Activated naive CD4-positive, alpha-beta T cell (primary cell): ENCODE measurements around the gene CASTOR1.

Source experiments
- DNase-seq, 4 experiments: peaks; one replicate each; lab custom pipeline; 2025; lab: John Stamatoyannopoulos, UW

The CASTOR1 gene

GRCh38 chr22:30244641-30245040 lies 44.7 kb downstream of the CASTOR1 start:
- DNase-seq = no peak

- DNase-seq = no peak
Observed at GRCh38 chr22:30244066-30244465, 45.2 kb downstream of the CASTOR1 start.

GRCh38 chr22:30243661-30244060 lies 45.6 kb downstream of the CASTOR1 start:
- no peak for DNase-seq

GRCh38 chr22:30241576-30242371 lies 47.5 kb downstream of the CASTOR1 start:
- DNase-seq = no peak

GRCh38 chr22:30240541-30241417 lies 48.5 kb downstream of the CASTOR1 start:
- DNase-seq = no peak

- DNase-seq = no peak
Observed at GRCh38 chr22:30239488-30240405, 49.6 kb downstream of the CASTOR1 start.

- DNase-seq = no peak
Observed at GRCh38 chr22:30238661-30239487, 50.4 kb downstream of the CASTOR1 start.

- DNase-seq = no peak
Observed at GRCh38 chr22:30238136-30238535, 51.2 kb downstream of the CASTOR1 start.

GRCh38 chr22:30236875-30237274 lies 52.4 kb downstream of the CASTOR1 start:
- no peak for DNase-seq

- no peak for DNase-seq
Observed at GRCh38 chr22:30235687-30236170, 53.6 kb downstream of the CASTOR1 start.
